Naive B cell (primary cell): ENCODE measurements around the gene FRAS1. TPM values are rescaled to one million over a fixed set of nuclear protein-coding genes. Genes with fewer than 3 reads are reported as not detected.
A peak's percentile ranks its signal among the peaks of the same experiment; 100 is the strongest.
"Not testable (repeated sequence)": the region's sequence is repeated elsewhere in the genome, so short reads cannot be mapped to it uniquely, and the experiment has no call there.

Experiments used
- ATAC-seq, 2 donors: fragments of 150-1000 bp; cut with Tn5 transposase; 2 replicates each; pipeline ENCODE4 v1.10.0; 2021; ENCODE audit warnings: low read depth in 2 of 2, mild to moderate bottlenecking in 2 of 2, moderate library complexity in 2 of 2
- DNase-seq: peaks from one replicate; pipeline ENCODE4 v3.0.0; 2022
- H3K27ac Mint-ChIP-seq, 6 donors: one replicate each; pipeline ENCODE4 v1.8.0; 2020 to 2022; ENCODE audit warnings: mild to moderate bottlenecking in 6 of 6, mixed read lengths in 6 of 6, moderate library complexity in 5 of 6, inconsistent platforms in 2 of 6
- H3K27me3 Mint-ChIP-seq, 3 donors: one replicate each; pipeline ENCODE4 v1.8.0; 2021 to 2022; ENCODE audit warnings: mixed read lengths in 3 of 3, mild to moderate bottlenecking in 1 of 3
- H3K36me3 Mint-ChIP-seq, 2 donors: one replicate each; pipeline ENCODE4 v1.8.0; 2020 to 2022; ENCODE audit warnings: mixed read lengths in 2 of 2, inconsistent platforms in 1 of 2, mild to moderate bottlenecking in 1 of 2
- H3K4me1 Mint-ChIP-seq, 3 donors: one replicate each; pipeline ENCODE4 v1.8.0; 2020 to 2022; ENCODE audit warnings: mixed read lengths in 3 of 3, inconsistent platforms in 1 of 3, mild to moderate bottlenecking in 1 of 3, moderate library complexity in 1 of 3
- H3K4me3 Mint-ChIP-seq, 8 donors: one replicate each; pipeline ENCODE4 v1.8.0; 2020 to 2022; ENCODE audit warnings: mild to moderate bottlenecking in 8 of 8, mixed read lengths in 8 of 8, moderate library complexity in 8 of 8, inconsistent platforms in 2 of 8
- H3K9me3 Mint-ChIP-seq, 7 donors: one replicate each; pipeline ENCODE4 v1.8.0; 2020 to 2022; ENCODE audit warnings: mixed read lengths in 7 of 7, mild to moderate bottlenecking in 5 of 7, inconsistent platforms in 2 of 7, moderate library complexity in 1 of 7
- polyA plus RNA-seq, 6 donors: library from polyadenylated mRNA; unstranded; fragments of 300-500 nt; fragmentation: Illumina TruSeq; gene quantifications; one replicate each; pipeline ENCODE4 v1.2.3, GENCODE V29; 2021; ENCODE audit warnings: low read depth in 6 of 6

Gene FRAS1
- polyA plus RNA-seq, 6 donors from 2014 or later = 0.01 to 0.09 TPM; not detected in 4

DNA sequence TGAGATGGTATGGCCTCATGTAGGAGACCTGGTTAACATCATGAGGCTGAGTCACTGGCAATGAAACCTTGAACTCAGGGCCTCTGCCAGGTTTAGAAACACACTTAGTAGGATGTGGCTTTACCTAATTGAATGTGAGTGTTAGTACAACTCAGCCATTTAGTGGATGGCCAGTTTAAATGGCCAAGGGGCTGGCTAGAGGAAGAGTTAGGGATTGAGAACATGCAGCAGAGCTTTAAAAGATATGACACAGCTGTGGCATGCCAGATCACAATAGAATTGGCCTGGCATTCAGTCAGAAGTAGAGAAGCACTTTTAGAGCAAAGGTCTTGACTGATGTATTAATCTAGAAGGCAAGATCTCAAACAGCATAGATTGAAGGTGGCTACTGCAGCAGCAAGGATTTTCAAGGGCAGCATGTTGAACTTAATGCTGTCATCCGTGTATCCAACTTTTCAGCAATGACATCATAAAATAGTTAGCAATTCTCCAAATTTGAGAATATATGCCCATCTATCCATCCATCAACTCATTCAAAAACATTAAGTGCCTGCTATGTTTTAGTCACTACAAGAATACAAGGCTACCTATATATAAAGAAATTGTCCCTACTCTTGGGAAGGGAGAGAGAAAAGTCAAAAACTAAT lies 170.4 kb downstream of the FRAS1 start:
- DNase-seq (no peak), ATAC-seq (no peak)
- no peak overlapping the region for H3K27ac Mint-ChIP-seq
- H3K9me3 Mint-ChIP-seq = peaks cover 4 to 20% (median 12%) of the 10 kb centered on the region in 7 donors
- H3K4me3 Mint-ChIP-seq = no peak overlapping the region
- peaks cover 0 to 12% (median 0%) of the 10 kb centered on the region in 3 donors for H3K27me3 Mint-ChIP-seq
- H3K4me1 Mint-ChIP-seq = no peaks in the 10 kb centered on the region
- no peaks in the 10 kb centered on the region for H3K36me3 Mint-ChIP-seq

DNA sequence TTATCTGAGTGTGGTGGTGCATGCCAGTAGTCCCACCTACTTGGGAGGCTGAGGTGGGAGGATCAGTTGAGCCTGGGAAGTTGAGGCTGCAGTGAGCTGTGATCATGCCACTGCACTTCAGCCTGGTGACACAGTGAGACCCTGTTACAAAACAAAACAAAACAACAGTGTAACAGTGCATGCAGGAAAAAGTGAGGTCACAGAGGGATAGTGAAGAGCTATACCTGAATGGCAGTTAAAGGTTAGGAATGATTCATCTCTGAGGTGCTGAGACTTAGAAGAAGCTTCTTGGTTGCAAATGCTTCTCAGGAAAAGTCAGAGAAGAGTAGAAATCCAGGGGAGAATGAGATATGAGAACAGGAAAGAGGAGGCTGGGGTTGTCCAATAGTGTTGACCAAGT lies 178.7 kb downstream of the FRAS1 start:
- peaks cover 0 to 3% (median 0%) of the 10 kb centered on the region in 7 donors for H3K9me3 Mint-ChIP-seq
- H3K4me1 Mint-ChIP-seq = no peaks in the 10 kb centered on the region
- H3K27ac Mint-ChIP-seq = no peak overlapping the region
- H3K27me3 Mint-ChIP-seq = no peaks in the 10 kb centered on the region
- DNase-seq (no peak), ATAC-seq (no peak)
- H3K4me3 Mint-ChIP-seq = no peak overlapping the region
- H3K36me3 Mint-ChIP-seq = no peaks in the 10 kb centered on the region

DNA sequence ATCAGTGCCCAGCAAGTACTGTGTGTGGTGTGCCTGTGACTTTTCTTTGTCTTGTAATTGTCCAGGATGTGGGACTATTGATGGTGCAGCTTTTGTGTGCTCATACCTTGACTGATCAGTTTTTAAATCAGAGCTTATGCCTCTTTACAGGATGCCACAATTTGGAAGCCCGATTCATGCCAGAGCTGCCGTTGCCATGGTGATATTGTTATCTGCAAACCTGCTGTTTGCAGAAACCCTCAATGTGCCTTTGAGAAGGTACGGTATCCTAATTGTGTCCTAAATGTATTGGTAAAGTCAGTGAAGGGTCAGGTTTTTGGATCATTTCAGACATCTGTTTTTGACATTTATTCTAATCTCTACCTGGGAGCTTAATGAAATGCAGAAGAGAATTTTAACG lies 180.2 kb downstream of the FRAS1 start:
- Mint-ChIP-seq H3K36me3 (no peaks in the 10 kb centered on the region), H3K27ac (no peak overlapping the region), H3K4me1 (no peaks in the 10 kb centered on the region), H3K9me3 (peaks cover 0 to 3% (median 0%) of the 10 kb centered on the region in 7 donors), H3K4me3 (no peak overlapping the region), H3K27me3 (no peaks in the 10 kb centered on the region)
- no peak for ATAC-seq
- DNase-seq = no peak

DNA sequence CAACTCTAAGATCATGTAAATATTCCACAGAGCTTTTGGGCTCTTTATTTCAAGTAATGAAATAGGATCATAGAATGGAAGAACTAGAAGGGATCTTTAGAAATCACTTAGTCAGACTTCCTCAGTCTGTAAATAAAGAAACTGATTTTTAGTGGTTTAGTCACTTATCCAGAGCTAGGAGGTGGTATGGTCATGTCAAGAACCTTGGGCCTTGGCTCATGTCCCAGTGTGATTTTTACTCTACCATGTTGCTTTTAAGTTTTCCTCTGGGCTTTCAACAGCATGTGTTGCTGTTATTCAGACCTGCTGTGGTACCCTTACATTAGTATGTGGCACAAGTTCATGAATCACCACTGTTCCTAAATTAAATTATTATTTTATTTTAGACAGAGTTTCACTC lies 184.9 kb downstream of the FRAS1 start:
- DNase-seq (no peak), ATAC-seq (no peak)
- no peaks in the 10 kb centered on the region for H3K36me3 Mint-ChIP-seq
- H3K27ac Mint-ChIP-seq = no peak overlapping the region
- no peaks in the 10 kb centered on the region for H3K9me3 Mint-ChIP-seq
- no peaks in the 10 kb centered on the region for H3K4me1 Mint-ChIP-seq
- no peak overlapping the region for H3K4me3 Mint-ChIP-seq
- H3K27me3 Mint-ChIP-seq = peaks cover 1 to 12% (median 5%) of the 10 kb centered on the region in 3 donors

DNA sequence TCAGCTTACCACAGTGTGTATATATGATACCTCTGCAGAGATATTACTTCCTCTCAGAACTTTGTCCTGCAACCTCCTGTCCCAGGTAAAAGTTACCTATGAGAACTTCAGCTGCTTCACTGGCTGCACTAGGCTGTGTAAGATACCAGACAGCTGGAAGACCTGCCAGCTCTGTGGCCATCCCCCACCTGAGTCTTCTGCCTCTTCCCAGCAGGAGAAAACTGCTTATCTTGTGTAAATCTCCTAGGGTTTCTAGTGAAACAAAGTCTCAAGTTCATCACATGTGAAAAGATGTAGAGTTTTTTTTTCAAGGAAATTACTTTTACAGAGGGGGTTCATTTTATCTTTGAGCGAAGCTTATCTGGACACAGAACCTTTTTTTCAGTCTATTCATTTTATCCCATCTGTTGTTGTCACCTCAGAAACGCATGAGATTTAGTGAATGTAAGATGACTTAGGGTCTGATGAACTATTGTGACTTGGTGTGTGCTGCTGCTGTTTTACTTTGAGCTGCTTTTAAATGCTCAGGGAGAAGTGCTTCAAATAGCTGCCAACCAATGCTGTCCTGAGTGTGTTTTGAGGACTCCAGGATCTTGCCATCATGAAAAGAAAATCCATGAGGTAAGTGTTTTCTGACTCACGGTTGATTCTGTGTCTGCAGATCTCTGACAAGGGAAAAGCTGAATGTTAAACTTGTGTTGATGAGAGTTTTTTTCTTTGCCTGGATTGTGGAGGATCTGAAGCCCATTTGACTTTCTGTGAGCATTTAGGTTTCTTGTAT lies 187.8 kb downstream of the FRAS1 start:
- ATAC-seq (no peak), DNase-seq (no peak)
- Mint-ChIP-seq H3K27ac (no peak overlapping the region), H3K4me3 (no peak overlapping the region), H3K4me1 (no peaks in the 10 kb centered on the region), H3K36me3 (no peaks in the 10 kb centered on the region), H3K27me3 (peaks cover 5 to 17% (median 9%) of the 10 kb centered on the region in 3 donors), H3K9me3 (no peaks in the 10 kb centered on the region)

DNA sequence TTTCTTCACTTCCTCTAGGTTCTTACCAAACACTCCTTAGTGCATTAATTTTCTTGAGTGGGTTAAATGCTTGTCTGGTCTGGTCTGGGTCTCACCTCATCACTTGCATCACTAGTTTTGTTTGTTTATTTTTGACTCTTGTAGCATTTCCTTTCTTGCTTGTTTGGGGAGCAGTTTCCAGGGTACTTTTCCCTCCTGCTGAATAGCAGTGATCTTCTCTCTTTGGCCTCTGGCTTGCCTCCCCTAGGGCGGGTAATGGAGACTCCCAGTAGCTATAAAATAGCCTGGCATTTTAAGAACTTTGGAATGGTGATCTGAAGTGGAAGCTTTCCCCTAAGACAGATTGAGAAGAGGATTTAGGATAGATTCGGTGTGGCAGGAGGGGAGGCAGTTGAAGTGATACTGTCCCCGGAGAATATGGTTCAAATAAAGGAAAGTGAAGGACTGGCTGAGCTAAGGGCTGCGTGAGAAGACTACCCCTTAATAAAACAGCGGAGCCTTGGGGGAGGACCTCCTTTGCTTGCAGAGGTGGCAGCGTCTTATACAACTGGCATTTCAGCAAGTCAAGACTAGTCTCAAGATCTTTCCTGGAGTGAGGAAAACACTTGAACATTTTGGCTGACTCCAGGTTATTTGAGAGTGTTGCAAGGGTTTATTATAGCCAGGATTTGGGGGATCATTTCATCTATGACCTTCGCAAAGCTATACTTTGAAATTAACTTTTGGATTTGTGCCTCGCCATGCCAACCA lies 190.6 kb downstream of the FRAS1 start:
- H3K9me3 Mint-ChIP-seq = peaks cover 3 to 12% (median 10%) of the 10 kb centered on the region in 7 donors
- H3K27me3 Mint-ChIP-seq = peaks cover 5 to 17% (median 9%) of the 10 kb centered on the region in 3 donors
- no peak for DNase-seq
- H3K27ac Mint-ChIP-seq = no peak overlapping the region
- H3K36me3 Mint-ChIP-seq = peaks cover 4 to 12% of the 10 kb centered on the region in 2 donors
- H3K4me3 Mint-ChIP-seq = no peak overlapping the region
- ATAC-seq = no peak
- peaks cover 0 to 4% (median 3%) of the 10 kb centered on the region in 3 donors for H3K4me1 Mint-ChIP-seq

DNA sequence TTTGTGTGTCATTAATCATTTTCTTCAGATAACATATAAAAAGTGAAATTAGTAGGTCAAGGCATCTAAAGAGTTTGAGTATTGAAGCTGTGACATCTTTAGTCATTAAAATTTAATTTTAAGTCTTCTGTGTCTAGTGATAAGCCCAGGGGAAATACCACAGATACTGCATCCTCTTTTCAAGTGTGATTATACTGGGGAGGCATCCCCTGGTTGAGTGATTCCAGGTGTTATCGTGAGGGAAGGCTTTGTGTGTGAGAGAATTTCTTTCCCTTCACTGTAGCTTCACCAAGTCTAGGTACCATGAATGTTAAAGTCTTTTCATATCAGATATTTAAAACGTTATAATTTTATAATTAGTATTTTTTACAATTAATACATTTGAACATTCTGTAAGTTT lies 193.4 kb downstream of the FRAS1 start:
- H3K4me3 Mint-ChIP-seq = no peak overlapping the region
- no peak overlapping the region for H3K27ac Mint-ChIP-seq
- peaks cover 3 to 27% (median 16%) of the 10 kb centered on the region in 7 donors for H3K9me3 Mint-ChIP-seq
- H3K36me3 Mint-ChIP-seq = peaks cover 13 to 21% of the 10 kb centered on the region in 2 donors
- peaks cover 0 to 9% (median 4%) of the 10 kb centered on the region in 3 donors for H3K27me3 Mint-ChIP-seq
- DNase-seq = no peak
- peak; percentile 28 to 43 for ATAC-seq
- H3K4me1 Mint-ChIP-seq = peaks cover 0 to 4% (median 3%) of the 10 kb centered on the region in 3 donors

DNA sequence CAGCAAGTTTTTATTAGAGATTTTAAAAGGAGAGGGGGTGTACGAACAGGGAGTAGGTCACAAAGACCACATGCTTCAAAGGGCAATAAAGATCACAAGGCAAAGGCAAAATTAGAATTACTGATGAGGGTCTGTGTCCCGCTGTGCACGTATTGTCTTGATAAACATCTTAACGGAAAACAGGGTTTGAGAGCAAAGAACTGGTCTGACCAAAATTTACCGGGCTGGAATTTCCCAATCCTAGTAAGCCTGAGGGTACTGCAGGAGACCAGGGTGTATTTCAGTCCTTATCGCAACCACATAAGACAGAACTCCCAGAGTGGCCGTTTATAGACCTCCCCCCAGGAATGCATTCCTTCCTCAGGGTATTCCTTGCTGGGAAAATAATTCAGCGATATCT lies 195.7 kb downstream of the FRAS1 start:
- not testable (repeated sequence) for H3K4me1 Mint-ChIP-seq, H3K27me3 Mint-ChIP-seq, H3K27ac Mint-ChIP-seq, DNase-seq, ATAC-seq
- Mint-ChIP-seq H3K4me3 (peak overlapping the region in 1 of 8 donors; percentile 61), H3K9me3 (peaks cover 3 to 27% (median 16%) of the 10 kb centered on the region in 7 donors), H3K36me3 (peaks cover 13 to 21% of the 10 kb centered on the region in 2 donors)

DNA sequence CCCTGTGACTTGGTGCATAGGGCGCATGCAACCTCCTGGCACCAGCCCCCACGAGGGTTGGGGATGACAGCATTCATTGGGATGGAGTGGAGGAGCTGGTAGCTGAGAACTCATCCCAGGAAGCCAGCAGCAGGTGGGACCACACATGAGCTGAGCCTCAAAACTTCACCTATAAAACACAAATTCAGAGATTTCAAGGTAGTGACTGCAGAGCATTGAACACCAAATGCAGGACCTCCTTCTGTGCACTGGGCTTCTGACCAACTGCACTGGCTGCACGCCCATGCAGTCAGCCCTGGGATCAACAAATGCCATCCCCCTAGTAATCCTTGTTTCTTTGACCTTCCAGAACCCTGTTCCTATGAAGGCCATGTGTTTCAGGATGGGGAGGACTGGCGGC lies 197.8 kb downstream of the FRAS1 start:
- Mint-ChIP-seq H3K4me1 (peaks cover 0 to 4% (median 3%) of the 10 kb centered on the region in 3 donors), H3K36me3 (peaks cover 13 to 21% of the 10 kb centered on the region in 2 donors), H3K27ac (no peak overlapping the region), H3K9me3 (peaks cover 3 to 27% (median 18%) of the 10 kb centered on the region in 7 donors), H3K27me3 (no peaks in the 10 kb centered on the region), H3K4me3 (no peak overlapping the region)
- no peak for DNase-seq
- no peak for ATAC-seq

DNA sequence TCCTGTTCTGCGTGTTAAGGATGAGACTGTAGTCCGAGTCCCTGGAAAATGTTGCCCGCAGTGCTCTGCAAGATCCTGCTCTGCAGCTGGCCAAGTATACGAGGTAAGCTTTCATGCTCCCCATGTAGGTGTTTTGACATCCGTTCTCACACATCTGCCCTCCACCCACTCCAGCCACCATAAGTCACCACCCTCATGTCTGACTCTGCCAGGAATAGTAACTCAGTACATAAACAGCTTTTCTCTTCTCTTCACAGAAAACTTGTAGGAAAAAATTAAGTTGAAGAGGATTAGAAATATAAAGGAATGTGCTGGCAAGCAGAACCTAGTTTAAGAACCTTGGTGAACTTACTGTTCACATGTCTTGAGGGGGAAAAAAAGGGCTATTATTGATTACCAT lies 207.9 kb downstream of the FRAS1 start:
- DNase-seq (no peak), ATAC-seq (no peak)
- H3K27me3 Mint-ChIP-seq = peaks cover 17 to 20% (median 18%) of the 10 kb centered on the region in 3 donors
- no peak overlapping the region for H3K27ac Mint-ChIP-seq
- H3K9me3 Mint-ChIP-seq = peaks cover 0 to 17% (median 4%) of the 10 kb centered on the region in 7 donors
- no peaks in the 10 kb centered on the region for H3K36me3 Mint-ChIP-seq
- no peak overlapping the region for H3K4me3 Mint-ChIP-seq
- H3K4me1 Mint-ChIP-seq = no peaks in the 10 kb centered on the region

DNA sequence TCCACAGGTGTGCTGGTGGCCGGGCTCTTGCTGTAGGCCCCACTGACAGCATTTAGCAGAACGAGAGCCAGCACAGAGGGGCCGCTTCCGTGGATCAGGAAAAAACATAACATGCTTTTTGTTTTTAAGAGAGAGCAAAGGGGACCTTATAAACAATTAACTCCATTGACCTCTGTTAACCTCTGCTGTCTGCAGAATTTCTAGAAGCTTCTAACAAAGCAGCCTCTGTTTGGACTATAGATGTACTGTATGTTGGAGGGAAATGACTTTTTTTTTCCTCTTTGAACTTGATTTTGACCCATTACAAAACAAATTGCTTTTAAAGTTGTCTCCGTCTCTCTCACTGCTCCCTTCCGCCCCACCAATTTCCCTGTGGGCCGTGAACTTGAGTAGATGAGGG lies 210.7 kb downstream of the FRAS1 start:
- no peak overlapping the region for H3K4me3 Mint-ChIP-seq
- H3K4me1 Mint-ChIP-seq = no peaks in the 10 kb centered on the region
- no peak overlapping the region for H3K27ac Mint-ChIP-seq
- peaks cover 6 to 16% (median 9%) of the 10 kb centered on the region in 3 donors for H3K27me3 Mint-ChIP-seq
- H3K36me3 Mint-ChIP-seq = no peaks in the 10 kb centered on the region
- ATAC-seq (no peak), DNase-seq (no peak)
- H3K9me3 Mint-ChIP-seq = peaks cover 0 to 17% (median 4%) of the 10 kb centered on the region in 7 donors

DNA sequence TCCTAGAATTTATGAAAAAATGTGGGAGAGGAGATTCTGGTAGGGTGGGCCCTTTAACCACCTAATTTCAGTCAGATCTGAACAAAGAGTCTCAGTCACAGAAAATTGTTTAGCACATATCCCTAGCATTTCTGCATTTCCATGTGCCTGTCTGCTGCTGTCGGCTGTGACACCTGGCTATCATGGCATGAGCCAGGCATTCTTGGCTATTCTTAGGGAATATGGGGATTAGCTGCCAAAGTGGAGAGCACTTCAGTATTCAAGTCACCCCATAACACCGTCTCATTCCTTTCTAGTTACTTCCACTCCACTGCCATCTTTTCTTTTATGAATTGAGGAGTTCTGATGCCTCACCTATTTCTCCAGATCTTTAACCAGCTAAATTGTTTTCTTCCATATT lies 211.5 kb downstream of the FRAS1 start:
- Mint-ChIP-seq H3K27me3 (peaks cover 6 to 9% (median 9%) of the 10 kb centered on the region in 3 donors), H3K9me3 (peaks cover 0 to 17% (median 4%) of the 10 kb centered on the region in 7 donors), H3K4me3 (no peak overlapping the region), H3K27ac (no peak overlapping the region), H3K4me1 (no peaks in the 10 kb centered on the region), H3K36me3 (no peaks in the 10 kb centered on the region)
- DNase-seq (no peak), ATAC-seq (no peak)

DNA sequence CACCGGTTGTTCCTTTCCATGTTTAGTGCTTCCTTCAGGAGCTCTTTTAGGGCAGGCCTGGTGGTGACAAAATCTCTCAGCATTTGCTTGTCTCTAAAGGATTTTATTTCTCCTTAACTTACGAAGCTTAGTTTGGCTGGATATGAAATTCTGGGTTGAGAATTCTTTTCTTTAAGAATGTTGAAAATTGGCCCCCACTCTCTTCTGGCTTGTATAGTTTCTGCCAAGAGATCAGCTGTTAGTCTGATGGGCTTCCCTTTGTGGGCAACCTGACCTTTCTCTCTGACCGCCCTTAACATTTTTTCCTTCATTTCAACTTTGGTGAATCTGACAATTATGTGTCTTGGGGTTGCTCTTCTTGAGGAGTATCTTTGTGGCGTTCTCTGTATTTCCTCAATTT lies 218.3 kb downstream of the FRAS1 start:
- not testable (repeated sequence) for DNase-seq, H3K36me3 Mint-ChIP-seq, H3K4me1 Mint-ChIP-seq, H3K27ac Mint-ChIP-seq, ATAC-seq, H3K4me3 Mint-ChIP-seq
- H3K27me3 Mint-ChIP-seq = peaks cover 12 to 23% (median 20%) of the 10 kb centered on the region in 3 donors
- peaks cover 6 to 29% (median 9%) of the 10 kb centered on the region in 7 donors for H3K9me3 Mint-ChIP-seq
